AG10803 (cell line): Measurements from ENCODE around the gene LIN7A.
A peak's percentile ranks its signal among the peaks of the same experiment; 100 is the strongest.

Experiments used
- DNase-seq: peaks from one replicate; pipeline ENCODE4 v3.0.0; 2010; ENCODE audit warnings: low read depth
- H3K4me3 ChIP-seq: 2 replicates; pipeline ENCODE4 v1.5.1; 2011; ENCODE audit warnings: mild to moderate bottlenecking, low read length, control low read depth
- TF ChIP-seq, protein P1 (sequence below): conservative IDR thresholded peaks from 2 replicates; pipeline ENCODE4 v1.5.1; 2011; ENCODE audit warnings: mild to moderate bottlenecking, low read length, control low read depth, inconsistent platforms

LIN7A gene

DNA sequence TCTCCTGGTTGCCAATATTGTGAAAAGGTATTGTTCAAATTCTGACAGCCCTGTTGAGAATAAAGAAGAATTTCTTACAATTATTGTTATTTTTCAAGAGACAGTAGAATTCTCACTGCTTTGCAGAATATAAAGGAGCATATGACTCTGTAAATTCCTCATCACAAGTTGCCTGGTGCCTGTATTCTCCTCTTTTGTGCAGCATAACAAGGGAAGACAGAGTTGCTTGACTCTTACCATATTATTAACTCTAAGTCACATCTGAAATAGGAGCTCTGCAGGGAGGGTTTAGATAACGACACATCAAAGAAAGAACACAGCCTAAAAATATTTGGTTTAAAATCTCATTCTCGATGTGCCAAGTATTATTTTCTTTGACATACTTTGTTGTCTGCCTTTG lies 189.9 kb downstream of the LIN7A start:
- no peak for DNase-seq
- TF ChIP-seq, protein P1, sequence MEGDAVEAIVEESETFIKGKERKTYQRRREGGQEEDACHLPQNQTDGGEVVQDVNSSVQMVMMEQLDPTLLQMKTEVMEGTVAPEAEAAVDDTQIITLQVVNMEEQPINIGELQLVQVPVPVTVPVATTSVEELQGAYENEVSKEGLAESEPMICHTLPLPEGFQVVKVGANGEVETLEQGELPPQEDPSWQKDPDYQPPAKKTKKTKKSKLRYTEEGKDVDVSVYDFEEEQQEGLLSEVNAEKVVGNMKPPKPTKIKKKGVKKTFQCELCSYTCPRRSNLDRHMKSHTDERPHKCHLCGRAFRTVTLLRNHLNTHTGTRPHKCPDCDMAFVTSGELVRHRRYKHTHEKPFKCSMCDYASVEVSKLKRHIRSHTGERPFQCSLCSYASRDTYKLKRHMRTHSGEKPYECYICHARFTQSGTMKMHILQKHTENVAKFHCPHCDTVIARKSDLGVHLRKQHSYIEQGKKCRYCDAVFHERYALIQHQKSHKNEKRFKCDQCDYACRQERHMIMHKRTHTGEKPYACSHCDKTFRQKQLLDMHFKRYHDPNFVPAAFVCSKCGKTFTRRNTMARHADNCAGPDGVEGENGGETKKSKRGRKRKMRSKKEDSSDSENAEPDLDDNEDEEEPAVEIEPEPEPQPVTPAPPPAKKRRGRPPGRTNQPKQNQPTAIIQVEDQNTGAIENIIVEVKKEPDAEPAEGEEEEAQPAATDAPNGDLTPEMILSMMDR, result no peak
- no peak overlapping the region for H3K4me3 ChIP-seq

DNA sequence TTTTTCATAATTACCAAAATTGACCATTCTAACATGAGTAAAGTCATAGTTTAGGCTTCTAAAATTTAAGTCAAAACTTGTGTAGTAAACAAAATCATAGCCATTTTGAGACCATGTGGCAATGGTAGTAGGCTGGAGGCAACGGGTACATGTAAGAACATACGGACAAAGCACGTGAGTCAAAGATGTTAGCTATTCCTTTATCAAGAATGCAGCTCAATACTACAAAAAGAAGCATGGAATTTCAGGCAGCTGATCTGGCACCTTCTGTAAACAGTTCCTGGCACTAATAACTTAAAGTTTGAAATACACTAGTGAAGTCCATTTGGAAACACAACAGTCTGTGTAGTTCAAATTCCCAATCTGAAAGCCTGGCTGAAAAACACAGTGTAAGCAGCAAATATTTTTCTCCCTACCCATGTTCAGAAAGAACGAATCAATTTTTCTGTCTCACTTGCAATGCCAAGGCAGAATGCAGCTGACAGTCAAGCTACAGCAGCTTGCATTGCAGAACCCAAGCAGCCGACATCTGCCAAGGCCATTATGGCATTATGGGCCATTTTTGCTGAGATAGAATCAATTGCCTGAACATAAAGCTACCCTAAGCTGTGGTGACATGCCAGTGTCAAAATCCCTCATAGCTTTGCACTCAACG lies 191.8 kb downstream of the LIN7A start:
- no peak overlapping the region for H3K4me3 ChIP-seq
- TF ChIP-seq, protein P1, result no peak

More for the DNA sequence above, 191.8 kb downstream of the LIN7A start:
- DNase-seq, result peak; percentile 71
